ENCODE data around the gene PHKG2.

Gene PHKG2

DNA sequence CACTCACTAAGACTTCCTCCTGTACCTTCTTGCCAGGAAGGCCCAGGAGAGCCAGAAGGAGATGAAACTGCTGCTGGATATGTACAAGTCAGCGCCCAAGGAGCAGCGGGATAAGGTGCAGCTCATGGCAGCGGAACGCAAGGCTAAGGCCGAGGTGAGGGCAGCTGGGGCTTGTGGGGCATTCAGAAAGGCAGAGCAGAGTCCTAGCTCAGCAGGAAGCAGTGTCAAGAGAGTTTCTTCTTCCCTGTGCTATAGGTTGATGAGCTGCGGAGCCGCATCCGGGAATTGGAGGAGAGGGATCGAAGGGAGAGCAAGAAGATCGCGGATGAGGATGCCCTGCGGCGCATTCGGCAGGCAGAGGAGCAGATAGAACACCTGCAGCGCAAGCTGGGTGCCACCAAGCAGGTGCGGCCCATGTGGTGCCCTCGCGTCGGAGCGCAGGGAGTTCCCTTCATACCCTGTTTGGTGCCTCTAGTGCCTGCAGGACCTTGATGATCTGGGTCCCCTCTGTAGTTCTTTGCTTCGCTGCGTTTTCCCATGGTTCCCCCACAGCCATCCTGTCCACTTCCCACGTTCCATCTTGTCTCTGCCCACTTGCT lies 20.5 kb downstream of the PHKG2 start:
- H3K4me3 ChIP-seq (ENCODE audit: low read length): no peak overlapping the region
- TF ChIP-seq, protein P1, sequence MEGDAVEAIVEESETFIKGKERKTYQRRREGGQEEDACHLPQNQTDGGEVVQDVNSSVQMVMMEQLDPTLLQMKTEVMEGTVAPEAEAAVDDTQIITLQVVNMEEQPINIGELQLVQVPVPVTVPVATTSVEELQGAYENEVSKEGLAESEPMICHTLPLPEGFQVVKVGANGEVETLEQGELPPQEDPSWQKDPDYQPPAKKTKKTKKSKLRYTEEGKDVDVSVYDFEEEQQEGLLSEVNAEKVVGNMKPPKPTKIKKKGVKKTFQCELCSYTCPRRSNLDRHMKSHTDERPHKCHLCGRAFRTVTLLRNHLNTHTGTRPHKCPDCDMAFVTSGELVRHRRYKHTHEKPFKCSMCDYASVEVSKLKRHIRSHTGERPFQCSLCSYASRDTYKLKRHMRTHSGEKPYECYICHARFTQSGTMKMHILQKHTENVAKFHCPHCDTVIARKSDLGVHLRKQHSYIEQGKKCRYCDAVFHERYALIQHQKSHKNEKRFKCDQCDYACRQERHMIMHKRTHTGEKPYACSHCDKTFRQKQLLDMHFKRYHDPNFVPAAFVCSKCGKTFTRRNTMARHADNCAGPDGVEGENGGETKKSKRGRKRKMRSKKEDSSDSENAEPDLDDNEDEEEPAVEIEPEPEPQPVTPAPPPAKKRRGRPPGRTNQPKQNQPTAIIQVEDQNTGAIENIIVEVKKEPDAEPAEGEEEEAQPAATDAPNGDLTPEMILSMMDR (conservative IDR thresholded peaks at IDR 0.05; ENCODE audit: low read length): no peak
- no peak for DNase-seq (ENCODE audit: low read depth)

DNA sequence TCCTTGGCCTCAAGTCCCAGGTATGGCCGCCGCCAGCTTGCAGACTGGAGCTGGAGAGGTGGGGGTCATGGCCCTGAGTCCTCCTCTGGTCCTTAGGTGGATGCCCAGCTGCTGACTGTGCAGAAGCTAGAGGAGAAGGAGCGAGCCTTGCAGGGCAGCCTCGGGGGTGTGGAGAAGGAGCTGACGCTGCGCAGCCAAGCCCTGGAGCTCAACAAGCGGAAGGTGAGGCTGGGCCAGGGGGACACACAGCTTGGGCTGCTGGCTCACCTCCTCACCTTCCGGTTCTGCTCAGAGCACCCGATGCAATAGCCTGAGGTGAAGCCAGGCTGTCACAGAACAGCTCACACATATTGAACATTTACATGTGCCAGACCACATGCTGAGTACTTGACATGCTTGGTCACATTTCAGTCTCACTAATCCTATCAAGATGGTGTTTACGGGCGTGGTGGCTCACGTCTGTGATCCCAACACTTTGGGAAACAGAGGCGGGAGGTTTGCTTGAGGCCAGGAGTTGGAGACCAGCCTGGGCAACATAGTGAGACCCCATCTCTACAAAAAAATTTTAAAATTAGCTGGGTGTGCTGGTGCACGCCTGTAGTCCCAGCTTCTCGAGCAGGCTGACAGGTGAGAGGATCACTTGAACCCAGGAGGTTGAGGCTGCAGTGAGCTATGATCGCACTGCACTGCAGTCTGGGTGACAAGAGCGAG lies 21.3 kb downstream of the PHKG2 start:
- TF ChIP-seq, protein P1 (conservative IDR thresholded peaks at IDR 0.05; ENCODE audit: low read length): no peak
- DNase-seq (ENCODE audit: low read depth): no peak
- H3K4me3 ChIP-seq (ENCODE audit: low read length): no peak overlapping the region

DNA sequence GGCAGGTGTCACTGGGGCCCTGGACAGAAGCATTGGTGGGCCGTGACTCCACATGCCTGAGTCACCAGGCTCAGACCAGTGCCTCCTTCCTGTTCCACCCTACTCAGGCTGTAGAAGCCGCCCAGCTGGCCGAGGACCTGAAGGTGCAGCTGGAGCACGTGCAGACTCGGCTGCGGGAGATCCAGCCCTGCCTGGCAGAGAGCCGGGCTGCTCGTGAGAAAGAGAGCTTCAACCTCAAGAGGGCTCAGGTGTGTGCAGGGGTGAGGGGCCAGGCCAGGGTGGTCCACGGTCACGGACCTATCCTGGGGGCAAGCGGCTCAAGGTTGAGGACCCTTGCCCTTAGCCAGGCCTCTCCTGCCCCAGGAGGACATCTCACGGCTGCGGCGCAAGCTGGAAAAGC lies 23.5 kb downstream of the PHKG2 start:
- TF ChIP-seq, protein P1 (conservative IDR thresholded peaks at IDR 0.05; ENCODE audit: low read length): no peak
- no peak for DNase-seq (ENCODE audit: low read depth)
- no peak overlapping the region for H3K4me3 ChIP-seq (ENCODE audit: low read length)

DNA sequence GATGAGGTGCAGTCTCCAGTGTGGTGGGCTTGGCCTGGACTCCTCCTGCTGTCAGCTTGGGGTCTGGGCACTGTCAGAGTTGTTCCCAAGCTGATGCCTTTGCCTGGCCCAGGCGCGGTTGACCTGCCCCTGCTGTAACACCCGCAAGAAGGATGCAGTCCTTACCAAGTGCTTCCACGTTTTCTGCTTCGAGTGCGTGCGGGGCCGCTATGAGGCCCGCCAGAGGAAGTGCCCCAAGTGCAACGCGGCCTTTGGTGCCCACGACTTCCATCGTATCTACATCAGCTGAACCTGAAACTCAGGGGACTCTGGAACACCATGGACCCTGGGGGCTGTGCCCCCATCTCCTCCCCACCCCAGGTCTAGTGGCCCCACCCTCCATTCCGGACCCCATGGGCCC lies 25.6 kb downstream of the PHKG2 start:
- TF ChIP-seq, protein P1 (conservative IDR thresholded peaks at IDR 0.05; ENCODE audit: low read length): no peak
- H3K4me3 ChIP-seq (ENCODE audit: low read length): no peak overlapping the region
- DNase-seq (ENCODE audit: low read depth): no peak

DNA sequence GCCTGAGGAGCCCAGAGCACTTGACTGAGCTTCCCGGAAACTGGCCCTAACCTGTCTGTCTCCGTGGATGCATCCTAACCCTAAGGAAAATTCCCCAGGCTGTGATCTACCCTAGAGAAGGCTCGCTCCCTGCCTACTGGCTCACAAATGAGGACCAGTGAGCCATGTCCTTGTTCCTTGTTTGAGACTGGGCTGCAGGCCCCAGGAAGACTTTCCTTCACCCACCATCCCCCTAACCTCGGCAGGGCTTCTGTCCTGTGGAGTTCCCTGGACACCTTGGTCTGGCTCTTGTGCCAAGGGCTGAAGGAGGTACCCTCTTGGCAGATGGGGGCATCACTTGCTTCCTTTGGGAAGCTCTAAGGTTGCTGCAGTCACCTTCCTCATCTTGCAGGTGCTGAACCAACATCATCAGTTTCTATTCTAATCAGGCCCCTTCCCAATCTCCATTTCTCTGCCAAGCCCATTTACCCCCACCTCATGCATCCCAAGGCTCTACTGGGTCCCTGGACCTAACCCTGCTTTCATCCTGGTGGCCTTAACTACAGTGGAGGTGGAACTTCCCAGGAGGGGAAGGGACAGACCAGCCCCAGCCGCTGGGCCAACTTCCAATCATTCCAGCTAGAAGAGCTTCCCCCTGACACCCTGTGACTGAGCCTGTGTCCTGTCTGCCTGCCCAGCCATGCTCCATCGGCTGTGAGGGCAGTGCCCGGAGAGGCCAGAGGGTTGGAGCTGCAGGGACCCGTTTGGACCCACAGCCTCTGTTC lies 26.3 kb downstream of the PHKG2 start:
- peak overlapping the region; percentile 80 for H3K4me3 ChIP-seq (ENCODE audit: low read length)
- TF ChIP-seq, protein P1 (conservative IDR thresholded peaks at IDR 0.05; ENCODE audit: low read length): no peak

DNA sequence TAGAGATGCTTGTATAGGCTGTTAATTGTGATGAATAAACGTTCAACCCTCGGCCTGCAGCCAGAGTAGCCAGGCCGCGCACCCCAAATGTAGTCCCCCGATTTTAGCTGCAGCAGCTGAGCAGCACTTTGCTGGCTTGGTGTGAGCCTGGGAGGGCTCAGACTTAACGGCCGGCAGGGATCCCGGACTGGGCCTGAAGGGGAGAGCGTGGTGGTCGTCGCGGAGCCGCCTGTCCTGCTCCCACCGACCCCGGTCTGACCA lies 26.8 kb downstream of the PHKG2 start:
- DNase-seq (ENCODE audit: low read depth): no peak
- H3K4me3 ChIP-seq (ENCODE audit: low read length): peak overlapping the region; percentile 80
- TF ChIP-seq, protein P1 (conservative IDR thresholded peaks at IDR 0.05; ENCODE audit: low read length): no peak

More for the DNA sequence above, 26.3 kb downstream of the PHKG2 start:
- no peak for DNase-seq (ENCODE audit: low read depth)

Measured in AG10803 (cell line).